Hepatocyte (in vitro differentiated cells): Measurements from ENCODE around the gene KIAA1217. TPM values are rescaled to one million over a fixed set of nuclear protein-coding genes. Genes with fewer than 3 reads are reported as not detected.

Source experiments
- DNase-seq: peaks from one replicate; pipeline ENCODE4 v3.0.0-alpha.2; 2016; ENCODE audit warnings: low spot score
- H2AFZ ChIP-seq: fragments of 200-600 bp; sonication (generic); 2 replicates; pipeline ENCODE4 v1.6.0; 2016; ENCODE audit warnings: antibody characterized with exemption, mild to moderate bottlenecking
- H3K27ac ChIP-seq: fragments of 200-600 bp; sonication (generic); 2 replicates; pipeline ENCODE4 v1.5.1; 2016; ENCODE audit warnings: mild to moderate bottlenecking
- H3K27me3 ChIP-seq: fragments of 200-600 bp; sonication (generic); 2 replicates; pipeline ENCODE4 v1.6.1; 2016
- H3K36me3 ChIP-seq: fragments of 200-600 bp; sonication (generic); replicated peaks from 2 replicates; pipeline ENCODE4 v1.5.1; 2016; ENCODE audit warnings: low read depth; ENCODE audit not compliant: insufficient read depth
- H3K4me1 ChIP-seq: fragments of 200-600 bp; sonication (generic); 2 replicates; pipeline ENCODE4 v1.5.1; 2016; ENCODE audit warnings: mild to moderate bottlenecking, moderate library complexity; ENCODE audit not compliant: insufficient read depth
- H3K4me2 ChIP-seq: fragments of 200-600 bp; sonication (generic); 2 replicates; pipeline ENCODE4 v1.6.0; 2016
- H3K4me3 ChIP-seq: fragments of 200-600 bp; sonication (generic); 2 replicates; pipeline ENCODE4 v1.5.1; 2016; ENCODE audit warnings: mild to moderate bottlenecking
- H3K79me2 ChIP-seq: fragments of 200-600 bp; sonication (generic); 2 replicates; pipeline ENCODE4 v1.6.0; 2017; ENCODE audit warnings: mild to moderate bottlenecking
- H3K9me2 ChIP-seq: fragments of 200-600 bp; sonication (generic); replicated peaks from 2 replicates; pipeline ENCODE4 v1.6.0; 2017; ENCODE audit warnings: mild to moderate bottlenecking; ENCODE audit not compliant: insufficient read depth
- H3K9me3 ChIP-seq: fragments of 200-600 bp; sonication (generic); 2 replicates; pipeline ENCODE4 v1.5.1; 2016; ENCODE audit warnings: low read depth, mild to moderate bottlenecking
- H4K20me1 ChIP-seq: fragments of 200-600 bp; sonication (generic); 2 replicates; pipeline ENCODE4 v1.6.0; 2016; ENCODE audit warnings: mild to moderate bottlenecking; ENCODE audit not compliant: insufficient read depth, poor library complexity, severe bottlenecking
- CTCF ChIP-seq: fragments of 200-600 bp; sonication (generic); IDR thresholded peaks from 2 replicates; pipeline ENCODE4 v1.5.1; 2016; ENCODE audit warnings: antibody characterized with exemption, mild to moderate bottlenecking; ENCODE audit not compliant: poor library complexity
- EZH2 ChIP-seq: fragments of 200-600 bp; sonication (generic); IDR thresholded peaks from 2 replicates; pipeline ENCODE4 v1.6.1; 2016; ENCODE audit warnings: antibody characterized with exemption, mild to moderate bottlenecking, borderline replicate concordance
- EZH2phosphoT487 ChIP-seq: fragments of 200-600 bp; sonication (generic); IDR thresholded peaks from one replicate; pipeline ENCODE4 v1.6.1; 2018; ENCODE audit warnings: antibody characterized with exemption, mild to moderate bottlenecking, low read depth, moderate library complexity; ENCODE audit not compliant: unreplicated experiment, severe bottlenecking
- WGBS: methylation state at CpG from one replicate; pipeline ENCODE4 v1.1.6; 2016; ENCODE audit warnings: low lambda C conversion rate; ENCODE audit errors: missing lambda C conversion rate; 5-methylcytosine and 5-hydroxymethylcytosine counted together
- polyA plus RNA-seq: library from polyadenylated mRNA; unstranded; fragments of >200 nt; fragmentation: Nextera tagmentation; extraction: Ambion mirVana; gene quantifications from 2 replicates; pipeline ENCODE4 v1.2.1, GENCODE V29; 2016
- total RNA-seq: library from RNA; depleted of rRNA; stranded (reverse); fragments of >200 nt; gene quantifications from 2 replicates; pipeline ENCODE4 v1.2.3, GENCODE V29; 2014

KIAA1217 gene
- total and polyA plus RNA-seq, 2 experiments from 2014 or later: 31.6 to 33.2 TPM

- no peaks in the 10 kb centered on the region for H3K9me2 ChIP-seq
- H2AFZ ChIP-seq: no peak overlapping the region
- no peak for DNase-seq
- 94% methylated on average over 10 of the region's 10 CpGs for WGBS
- no peaks in the 10 kb centered on the region for H3K27me3 ChIP-seq
- no peak overlapping the region for H3K4me3 ChIP-seq
- H3K4me1 ChIP-seq: no peaks in the 10 kb centered on the region
- H3K27ac ChIP-seq: no peak overlapping the region
- H4K20me1 ChIP-seq: no peaks in the 10 kb centered on the region
- H3K4me2 ChIP-seq: no peak overlapping the region
- TF ChIP-seq CTCF (no peak), EZH2 (no peak), EZH2phosphoT487 (no peak)
- no peaks in the 10 kb centered on the region for H3K9me3 ChIP-seq
- no peaks in the 10 kb centered on the region for H3K79me2 ChIP-seq
- peaks cover 2% of the 10 kb centered on the region for H3K36me3 ChIP-seq
Measured at GRCh38 chr10:24544776-24545175, 335.8 kb downstream of the KIAA1217 start.

DNA sequence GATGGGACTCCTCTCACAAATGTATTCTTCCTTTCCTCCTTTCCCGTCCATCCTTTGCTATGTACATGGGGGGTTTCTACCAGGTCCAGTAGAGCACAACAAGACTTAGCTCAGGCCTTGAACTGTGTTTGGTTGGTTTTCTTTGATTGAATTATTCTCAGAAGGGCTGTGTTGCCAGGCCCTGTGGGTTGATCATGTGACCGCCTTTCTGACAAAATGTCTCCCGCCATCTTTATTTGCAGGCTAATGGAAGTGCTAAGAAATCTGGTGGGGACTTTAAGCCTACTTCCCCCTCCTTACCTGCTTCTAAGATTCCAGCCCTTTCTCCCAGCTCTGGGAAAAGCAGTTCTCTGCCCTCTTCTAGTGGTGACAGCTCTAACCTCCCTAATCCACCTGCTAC lies 336.6 kb downstream of the KIAA1217 start:
- peaks cover 2% of the 10 kb centered on the region for H3K36me3 ChIP-seq

GRCh38 chr10:24550680-24551079 lies 341.7 kb downstream of the KIAA1217 start:
- Histone ChIP-seq H3K79me2 (no peaks in the 10 kb centered on the region), H3K36me3 (no peaks in the 10 kb centered on the region), H3K4me1 (no peaks in the 10 kb centered on the region), H3K4me2 (no peak overlapping the region), H4K20me1 (no peaks in the 10 kb centered on the region), H3K4me3 (no peak overlapping the region), H2AFZ (no peak overlapping the region), H3K27ac (no peak overlapping the region), H3K9me2 (no peaks in the 10 kb centered on the region), H3K27me3 (no peaks in the 10 kb centered on the region), H3K9me3 (no peaks in the 10 kb centered on the region)
- 91% methylated on average over 10 of the region's 10 CpGs for WGBS
- no peak for TF ChIP-seq CTCF
- no peak for DNase-seq

More for the DNA sequence above, 336.6 kb downstream of the KIAA1217 start:
- Histone ChIP-seq H4K20me1 (no peaks in the 10 kb centered on the region), H2AFZ (no peak overlapping the region), H3K9me2 (no peaks in the 10 kb centered on the region), H3K79me2 (no peaks in the 10 kb centered on the region), H3K27me3 (no peaks in the 10 kb centered on the region), H3K4me2 (no peak overlapping the region), H3K9me3 (no peaks in the 10 kb centered on the region), H3K4me3 (no peak overlapping the region), H3K27ac (no peak overlapping the region), H3K4me1 (no peaks in the 10 kb centered on the region)
- 96% methylated on average over 3 of the region's 3 CpGs for WGBS
- TF ChIP-seq CTCF (no peak), EZH2phosphoT487 (no peak), EZH2 (no peak)
- no peak for DNase-seq

DNA sequence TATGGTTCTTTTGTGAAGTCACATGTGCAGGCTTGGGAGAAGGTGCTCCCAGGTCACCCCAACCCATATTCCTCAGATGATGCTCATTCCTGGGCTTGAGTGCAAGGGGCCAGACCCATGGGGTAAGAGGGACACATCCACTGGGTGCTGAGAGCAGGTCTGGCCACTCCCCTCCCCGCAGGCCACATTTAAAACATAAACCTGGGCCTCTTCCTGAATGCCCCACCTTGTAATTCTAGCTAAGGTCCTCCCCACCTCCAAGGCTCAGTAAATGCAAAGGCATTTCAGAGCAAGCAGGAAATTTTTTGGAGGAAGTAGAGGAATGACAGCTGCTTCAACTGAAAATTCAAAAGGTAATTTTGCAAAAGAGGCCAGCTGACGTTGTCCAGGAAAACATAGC lies 342.2 kb downstream of the KIAA1217 start:
- DNase-seq: no peak
- H3K79me2 ChIP-seq: no peaks in the 10 kb centered on the region
- H3K9me2 ChIP-seq: no peaks in the 10 kb centered on the region
- H3K27ac ChIP-seq: no peak overlapping the region
- 79% methylated on average over 2 of the region's 2 CpGs for WGBS
- H3K4me3 ChIP-seq: no peak overlapping the region
- no peak for TF ChIP-seq CTCF
- TF ChIP-seq EZH2: no peak
- no peak for TF ChIP-seq EZH2phosphoT487
- H3K36me3 ChIP-seq: no peaks in the 10 kb centered on the region
- H3K9me3 ChIP-seq: no peaks in the 10 kb centered on the region
- no peaks in the 10 kb centered on the region for H3K27me3 ChIP-seq
- no peak overlapping the region for H3K4me2 ChIP-seq
- H3K4me1 ChIP-seq: no peaks in the 10 kb centered on the region
- H4K20me1 ChIP-seq: no peaks in the 10 kb centered on the region
- H2AFZ ChIP-seq: no peak overlapping the region
